Pancreas (tissue), 10 donors: ENCODE results near the gene LRP5. TPM values are rescaled to one million over a fixed set of nuclear protein-coding genes. Genes with fewer than 3 reads are reported as not detected.

Source experiments
- ATAC-seq, 4 donors: fragments of 200-7000 bp; cut with Tn5 transposase; one replicate each; pipeline versions ENCODE4 v1.8.0 to v1.9.1; 2020; ENCODE audit warnings: mild to moderate bottlenecking in 4 of 4, moderate library complexity in 4 of 4
- DNase-seq, 6 donors: peaks; one replicate each; pipeline ENCODE4 v3.0.0-alpha.2; 2020
- FAIRE-seq: peaks from 2 replicates; lab custom pipeline; 2012; peaks lifted over from hg19 to GRCh38; lab: Jason Lieb, UNC
- H3K27ac ChIP-seq, 4 donors: fragments of 200-600 bp; sonication (generic); 1 replicate in 3 of 4; 2 replicates in 1 of 4; pipeline versions ENCODE4 v1.5.0 to v1.8.0; 2020
- H3K27me3 ChIP-seq, 4 donors: fragments of 200-600 bp; one replicate each; pipeline ENCODE4 v1.8.0; 2021
- H3K36me3 ChIP-seq, 3 donors: fragments of 200-600 bp; sonication (generic) in 1 of 3; one replicate each; pipeline versions ENCODE4 v1.5.0 to v1.8.0; 2020 to 2021
- H3K4me1 ChIP-seq, 3 donors: fragments of 200-600 bp; one replicate each; pipeline ENCODE4 v1.8.0; 2021
- H3K4me3 ChIP-seq, 4 donors: fragments of 200-600 bp; sonication (generic) in 2 of 4; one replicate each; pipeline versions ENCODE4 v1.5.0 to v1.8.0; 2020 to 2021
- H3K9me3 ChIP-seq, 4 donors: fragments of 200-600 bp; one replicate each; pipeline ENCODE4 v1.8.0; 2021
- CTCF ChIP-seq, 4 donors: fragments of 200-600 bp; sonication (generic) in 3 of 4; IDR thresholded peaks; one replicate each; pipeline versions ENCODE4 v1.5.0 to v1.8.0; 2021; ENCODE audit warnings: antibody characterized with exemption in 4 of 4
- WGBS, 2 donors: extraction: QIAGEN DNeasy Blood & Tissue Kit; methylation state at CpG; one replicate each; pipeline ENCODE4 v1.1.7; 2013; 5-methylcytosine and 5-hydroxymethylcytosine counted together
- intact Hi-C, 3 donors: fragments of 100-400 bp; cut with DNase I; formaldehyde crosslinking; loops; one replicate each; pipeline versions ENCODE4 v1.11.1 to v1.14.2; 2022
- polyA plus RNA-seq, 2 donors: library from polyadenylated mRNA; stranded (reverse); fragments of 200-250 nt; gene quantifications; one replicate each; pipeline ENCODE4 v1.2.3, GENCODE V29; 2013
- total RNA-seq, 6 donors: library from RNA; stranded (reverse); fragmentation: NEBNext Ultra II Directional in 4 of 6; extraction: Animal tissue kit (Norgen Biotek cat#: 25700) in 4 of 6; gene quantifications; one replicate each; pipeline versions ENCODE4 v1.2.1 to v1.2.4, GENCODE V29; 2021 to 2023
- donor health status: healthy with polysubstance abuse.
- donor health status: DM: no; HTN: no; CAD: no; lungs with moderate emphysema.
- donor health status: DM: no; HTN: no; CAD: no.
- donor health status: control.
- donor health status: control.
- donor health status: Bipolar disorder and iron deficiency.
- donor health status: DM: yes; HTN: yes; CAD: no.
- donor health status: DM: no; HTN: no; CAD: no.
- donor health status: DM: no; HTN: no; CAD: no.
- donor health status: DM: yes; HTN: yes; CAD: no.

Gene LRP5
- total and polyA plus RNA-seq, 8 donors, result 27.4 to 62.8 (median 32.5) TPM

- ATAC-seq (peak in 1 of 4 donors; percentile 33), DNase-seq (no peak), FAIRE-seq (no peak)
- Histone ChIP-seq H3K27me3 (no peaks in the 10 kb centered on the region), H3K36me3 (no peaks in the 10 kb centered on the region), H3K4me3 (no peak overlapping the region), H3K27ac (no peak overlapping the region), H3K4me1 (peaks cover 0 to 17% (median 8%) of the 10 kb centered on the region in 3 donors), H3K9me3 (no peaks in the 10 kb centered on the region)
- 75 to 77% methylated on average over 11 of the region's 11 CpGs for WGBS, 2 donors
- TF ChIP-seq CTCF (IDR thresholded peaks at IDR 0.05), result no peak
- intact Hi-C loops, result no loop called here
Measured at GRCh38 chr11:68338051-68338780, 25.8 kb downstream of the LRP5 start.

DNA sequence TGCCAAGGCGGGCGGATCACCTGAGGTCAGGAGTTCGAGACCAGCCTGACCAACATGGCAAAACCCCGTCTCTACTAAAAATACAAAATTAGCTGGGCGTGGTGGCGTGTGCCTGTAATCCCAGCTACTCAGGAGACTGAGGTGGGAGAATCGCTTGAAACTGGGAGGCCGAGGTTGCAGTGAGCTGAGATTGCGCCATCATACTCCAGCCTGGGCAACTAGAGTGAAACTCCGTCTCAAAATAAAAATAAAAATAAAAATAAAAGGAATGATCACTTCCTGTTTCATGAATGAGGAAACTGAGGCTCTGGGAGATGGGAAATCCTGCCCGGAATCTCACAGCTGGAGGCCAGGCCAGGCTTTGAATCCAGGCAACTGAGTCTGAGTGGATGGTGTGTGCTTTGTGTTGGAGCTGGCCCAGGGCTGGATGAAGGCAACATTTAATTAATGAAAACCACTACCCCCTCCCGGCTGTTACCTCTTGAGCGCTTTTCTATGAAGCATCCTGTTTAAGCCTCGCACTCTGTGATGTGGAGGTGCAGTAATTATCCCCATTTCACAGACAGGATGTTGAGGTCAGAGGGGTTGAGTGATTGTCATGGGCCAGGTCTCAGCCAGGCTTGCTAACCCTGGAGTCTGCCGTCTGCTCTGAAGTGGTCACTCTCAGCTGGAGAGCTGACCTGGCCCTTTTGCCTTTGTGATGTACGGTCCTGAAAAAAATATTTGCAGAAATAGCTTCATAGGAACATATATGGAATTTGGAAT lies 27.8 kb downstream of the LRP5 start:
- FAIRE-seq (no peak), ATAC-seq (no peak), DNase-seq (no peak)
- Histone ChIP-seq H3K27me3 (no peaks in the 10 kb centered on the region), H3K27ac (no peak overlapping the region), H3K36me3 (no peaks in the 10 kb centered on the region), H3K9me3 (no peaks in the 10 kb centered on the region), H3K4me1 (peaks cover 6 to 17% (median 11%) of the 10 kb centered on the region in 3 donors), H3K4me3 (no peak overlapping the region)
- 89 to 91% methylated on average over 16 of the region's 16 CpGs for WGBS, 2 donors
- intact Hi-C loops, result no loop called here
- TF ChIP-seq CTCF (IDR thresholded peaks at IDR 0.05), result no peak

DNA sequence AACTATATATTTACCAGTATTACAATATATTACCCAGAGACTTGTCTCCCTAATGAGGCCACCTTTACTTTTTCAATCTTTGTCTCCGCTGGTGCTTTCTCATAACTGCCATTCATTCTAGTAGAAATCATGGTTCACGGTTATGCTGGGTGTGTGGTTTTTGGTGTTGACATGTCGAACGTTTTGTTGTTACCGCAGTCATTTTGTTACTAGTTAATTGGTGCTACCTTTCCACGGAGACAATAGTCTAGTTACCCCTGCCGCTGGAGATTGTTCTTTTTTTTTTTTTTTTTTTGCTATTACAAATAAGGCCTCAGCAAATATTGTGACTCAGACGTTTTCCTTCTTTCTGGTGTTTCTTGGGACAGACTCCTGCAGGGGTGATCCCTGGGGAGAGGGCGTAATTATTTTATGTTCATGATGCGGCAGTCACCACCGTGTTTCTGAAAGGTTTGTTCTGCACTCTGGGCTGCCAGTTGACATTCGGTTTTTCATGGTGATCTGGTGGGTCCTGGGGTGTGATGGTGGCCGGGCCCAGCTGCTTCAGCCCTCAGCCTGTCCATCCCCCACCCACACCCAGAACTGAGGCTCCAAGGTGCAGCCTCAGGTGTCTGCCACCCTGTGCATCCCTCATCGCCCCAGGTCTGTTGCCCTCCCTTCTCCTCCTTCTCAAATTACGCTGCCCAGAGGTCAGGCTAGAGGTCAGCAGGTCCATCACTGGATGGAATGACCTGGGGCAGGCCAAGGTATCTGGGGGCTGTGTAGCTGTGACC lies 28.6 kb downstream of the LRP5 start:
- Histone ChIP-seq H3K4me1 (peaks cover 6 to 17% (median 11%) of the 10 kb centered on the region in 3 donors), H3K36me3 (no peaks in the 10 kb centered on the region), H3K9me3 (no peaks in the 10 kb centered on the region), H3K27me3 (no peaks in the 10 kb centered on the region), H3K4me3 (no peak overlapping the region), H3K27ac (peak overlapping the region; percentile 10 to 86 (median 73))
- FAIRE-seq (no peak), DNase-seq (no peak), ATAC-seq (no peak)
- TF ChIP-seq CTCF (IDR thresholded peaks at IDR 0.05), result no peak
- WGBS, 2 donors, result 62 to 63% methylated on average over 15 of the region's 15 CpGs
- intact Hi-C loops, result no loop called here

GRCh38 chr11:68341557-68342458 lies 29.4 kb downstream of the LRP5 start:
- Histone ChIP-seq H3K4me3 (no peak overlapping the region), H3K27ac (peak overlapping the region; percentile 72 to 86 (median 73)), H3K4me1 (peaks cover 6 to 17% (median 11%) of the 10 kb centered on the region in 3 donors), H3K36me3 (no peaks in the 10 kb centered on the region), H3K9me3 (no peaks in the 10 kb centered on the region), H3K27me3 (no peaks in the 10 kb centered on the region)
- DNase-seq (no peak), ATAC-seq (no peak), FAIRE-seq (no peak)
- intact Hi-C loops, result no loop called here
- 70 to 71% methylated on average over 21 of the region's 21 CpGs for WGBS, 2 donors
- TF ChIP-seq CTCF (IDR thresholded peaks at IDR 0.05), result no peak
